Ishikawa (cell line): Measurements from ENCODE around the gene TP73.

Source experiments
- CEBPB ChIP-seq: IDR thresholded peaks from 2 replicates; pipeline ENCODE4 v1.6.1; 2012
- CREB1 ChIP-seq: IDR thresholded peaks from 2 replicates; pipeline ENCODE4 v1.6.1; 2012; ENCODE audit warnings: low read depth
- EGR1 ChIP-seq: IDR thresholded peaks from 2 replicates; pipeline ENCODE4 v1.6.1; 2012
- EP300 ChIP-seq: IDR thresholded peaks from 2 replicates; pipeline ENCODE4 v1.6.1; 2012; ENCODE audit warnings: borderline replicate concordance
- FOXM1 ChIP-seq: IDR thresholded peaks from 2 replicates; pipeline ENCODE4 v1.6.1; 2012; ENCODE audit warnings: low read depth, borderline replicate concordance
- MAX ChIP-seq: IDR thresholded peaks from 2 replicates; pipeline ENCODE4 v1.6.1; 2012
- NFIC ChIP-seq: IDR thresholded peaks from 2 replicates; pipeline ENCODE4 v1.6.1; 2012
- RAD21 ChIP-seq: IDR thresholded peaks from 2 replicates; pipeline ENCODE4 v1.6.1; 2012; ENCODE audit warnings: low read depth
- REST ChIP-seq: IDR thresholded peaks from 2 replicates; pipeline ENCODE4 v1.6.1; 2012; ENCODE audit warnings: low read depth, mild to moderate bottlenecking
- TAF1 ChIP-seq: IDR thresholded peaks from 2 replicates; pipeline ENCODE4 v1.6.1; 2012; ENCODE audit warnings: low read depth, mild to moderate bottlenecking
- TCF12 ChIP-seq: IDR thresholded peaks from 2 replicates; pipeline ENCODE4 v1.6.1; 2012; ENCODE audit warnings: low read depth
- TEAD4 ChIP-seq: IDR thresholded peaks from 2 replicates; pipeline ENCODE4 v1.6.1; 2012
- USF1 ChIP-seq: IDR thresholded peaks from 2 replicates; pipeline ENCODE4 v1.6.1; 2012
- YY1 ChIP-seq: IDR thresholded peaks from 2 replicates; pipeline ENCODE4 v1.6.1; 2012; ENCODE audit warnings: low read depth
- ZBTB7A ChIP-seq: IDR thresholded peaks from 2 replicates; pipeline ENCODE4 v1.6.1; 2012; ENCODE audit warnings: low read depth

TP73 gene

GRCh38 chr1:3677484-3677883 is 25.2 kb downstream of the TP73 start:
- no peak for TF ChIP-seq TAF1
- TF ChIP-seq MAX = no peak
- no peak for TF ChIP-seq EP300
- TF ChIP-seq CEBPB = no peak
- TF ChIP-seq NFIC = no peak
- TF ChIP-seq YY1 = no peak
- no peak for TF ChIP-seq RAD21
- no peak for TF ChIP-seq USF1
- TF ChIP-seq ZBTB7A = no peak
- TF ChIP-seq FOXM1 = no peak
- TF ChIP-seq EGR1 = no peak
- TF ChIP-seq TCF12 = no peak
- TF ChIP-seq REST = no peak

DNA sequence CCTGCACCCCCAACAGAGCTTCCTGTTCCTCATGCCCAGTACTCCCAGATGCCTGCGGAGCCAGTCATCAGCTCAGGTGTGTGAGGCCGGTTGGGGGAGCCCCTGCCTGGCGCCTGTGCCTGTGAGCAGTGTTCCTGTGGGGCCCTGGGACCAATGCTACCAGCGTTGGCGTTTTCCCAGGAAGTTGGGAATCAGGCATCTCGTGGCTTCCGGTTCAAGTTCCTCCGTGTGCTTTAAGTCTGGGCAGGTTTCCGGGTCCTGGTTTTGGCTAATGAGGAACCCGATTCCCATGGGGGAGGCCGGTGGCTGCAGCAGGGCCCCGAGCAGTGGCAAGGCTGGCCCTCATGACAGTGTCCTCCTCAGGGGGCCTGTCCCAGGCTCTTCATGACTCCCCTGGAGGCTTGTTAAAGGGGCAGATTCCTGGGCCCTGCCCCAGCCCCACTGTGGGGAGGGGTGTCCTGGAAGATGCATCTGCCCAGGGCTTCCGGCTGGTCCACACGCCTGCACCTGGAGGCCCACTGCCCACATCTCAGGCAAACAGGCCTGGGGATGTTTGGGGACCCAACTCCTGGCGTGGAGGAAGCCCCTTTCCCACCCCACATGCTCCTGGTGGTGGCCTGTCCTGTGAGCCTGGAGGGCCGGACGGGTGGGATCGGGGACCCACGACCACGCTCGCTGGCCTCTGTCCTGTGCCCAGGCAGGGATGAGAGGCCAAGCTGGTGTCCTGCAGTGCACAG is 26.2 kb downstream of the TP73 start:
- TF ChIP-seq TCF12 = no peak
- no peak for TF ChIP-seq CEBPB
- TF ChIP-seq YY1 = no peak
- no peak for TF ChIP-seq RAD21
- no peak for TF ChIP-seq REST
- TF ChIP-seq CREB1 = no peak
- no peak for TF ChIP-seq EP300
- TF ChIP-seq NFIC = no peak

DNA sequence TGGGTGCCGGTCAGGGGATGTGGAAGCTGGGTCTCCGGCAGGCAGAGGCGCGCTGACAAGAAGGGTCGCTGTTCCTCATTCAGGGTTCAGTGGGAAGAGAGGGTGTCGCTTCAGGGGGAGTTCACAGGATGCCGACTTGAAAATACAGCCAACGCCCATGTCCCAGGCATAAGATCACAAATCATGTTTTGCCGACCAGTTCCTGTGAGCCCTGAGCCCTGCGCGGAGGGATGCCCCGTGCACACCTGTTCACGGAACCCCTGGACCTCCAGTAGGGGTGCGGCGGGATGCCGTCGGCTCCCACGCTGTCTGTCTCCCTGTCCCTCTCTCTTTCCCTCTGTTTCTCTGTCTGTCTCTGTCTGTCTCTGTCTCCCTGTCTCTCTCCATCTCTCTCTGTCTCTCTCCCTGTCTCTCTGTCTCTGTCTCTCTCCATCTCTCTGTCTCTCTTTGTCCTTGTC is 26.8 kb downstream of the TP73 start:
- TF ChIP-seq MAX = no peak
- no peak for TF ChIP-seq YY1

- TF ChIP-seq RAD21 = no peak
- TF ChIP-seq FOXM1 = no peak
- no peak for TF ChIP-seq REST
- no peak for TF ChIP-seq EGR1
- TF ChIP-seq NFIC = no peak
- TF ChIP-seq ZBTB7A = no peak
- TF ChIP-seq TEAD4 = no peak
- TF ChIP-seq YY1 = no peak
- TF ChIP-seq TAF1 = no peak
- TF ChIP-seq EP300 = no peak
- TF ChIP-seq CREB1 = no peak
- no peak for TF ChIP-seq CEBPB
- no peak for TF ChIP-seq TCF12
- TF ChIP-seq USF1 = no peak
- no peak for TF ChIP-seq MAX
Measured at GRCh38 chr1:3679799-3680453, 27.6 kb downstream of the TP73 start.
